ENCODE measurements around the gene SUPT6H.
A peak's percentile ranks its signal among the peaks of the same experiment; 100 is the strongest.
"Not testable (repeated sequence)": the region's sequence is repeated elsewhere in the genome, so short reads cannot be mapped to it uniquely, and the experiment has no call there.

SUPT6H gene

GRCh38 chr17:28648698-28649097, 13.3 kb upstream of the SUPT6H start:
- DNase-seq (ENCODE audit: low spot score): peak; percentile 4

DNA sequence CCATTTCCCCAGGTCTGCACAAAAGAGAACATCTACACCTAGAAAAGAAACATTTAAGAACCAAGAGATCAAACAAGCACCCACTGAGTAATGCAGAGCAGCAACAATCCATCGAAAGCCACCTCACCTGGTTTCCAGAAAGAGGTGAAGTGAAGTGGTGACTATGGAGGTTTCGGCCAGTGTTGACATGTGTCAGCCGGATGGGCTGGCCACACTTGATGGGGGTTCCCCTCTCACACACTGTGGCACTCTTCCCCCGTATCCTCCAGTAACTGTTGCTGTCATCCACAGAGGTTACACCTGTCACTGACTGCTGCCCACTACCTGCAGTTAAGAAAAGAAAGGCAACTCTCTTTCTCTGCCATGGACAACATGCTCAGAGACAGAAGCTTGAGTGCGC, 6.8 kb upstream of the SUPT6H start:
- DNase-seq (ENCODE audit: low spot score): no peak

DNA sequence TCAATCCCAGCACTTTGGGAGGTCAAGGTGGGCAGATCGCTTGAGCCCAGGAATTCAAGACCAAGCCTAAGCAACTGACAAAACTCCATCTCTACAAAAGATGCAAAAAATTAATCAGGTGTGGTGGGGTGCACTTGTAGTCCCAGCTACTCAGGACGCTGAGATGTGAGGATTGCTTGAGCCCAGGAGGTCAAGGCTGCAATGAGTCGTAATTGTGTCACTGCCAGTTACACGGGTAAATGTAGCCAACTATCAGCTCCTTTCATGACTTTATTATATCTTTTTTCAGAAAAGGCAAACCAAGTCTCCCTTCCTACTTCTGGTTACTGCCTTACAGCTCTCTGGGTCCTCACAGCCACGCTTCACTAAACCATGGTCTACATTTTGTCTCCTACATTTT, 4.2 kb upstream of the SUPT6H start:
- DNase-seq (ENCODE audit: low spot score): no peak

DNA sequence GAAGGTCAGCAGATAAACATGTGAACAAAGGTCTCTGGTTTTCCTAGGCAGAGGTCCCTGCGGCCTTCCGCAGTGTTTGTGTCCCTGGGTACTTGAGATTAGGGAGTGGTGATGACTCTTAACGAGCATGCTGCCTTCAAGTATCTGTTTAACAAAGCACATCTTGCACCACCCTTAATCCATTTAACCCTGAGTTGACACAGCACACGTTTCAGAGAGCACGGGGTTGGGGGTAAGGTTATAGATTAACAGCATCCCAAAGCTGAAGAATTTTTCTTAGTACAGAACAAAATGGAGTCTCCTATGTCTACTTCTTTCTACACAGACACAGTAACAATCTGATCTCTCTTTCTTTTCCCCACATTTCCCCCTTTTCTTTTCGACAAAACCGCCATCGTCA, 3.7 kb upstream of the SUPT6H start:
- not testable (repeated sequence) for DNase-seq (ENCODE audit: low spot score)

GRCh38 chr17:28658766-28659496, 3.1 kb upstream of the SUPT6H start:
- not testable (repeated sequence) for DNase-seq (ENCODE audit: low spot score)

DNA sequence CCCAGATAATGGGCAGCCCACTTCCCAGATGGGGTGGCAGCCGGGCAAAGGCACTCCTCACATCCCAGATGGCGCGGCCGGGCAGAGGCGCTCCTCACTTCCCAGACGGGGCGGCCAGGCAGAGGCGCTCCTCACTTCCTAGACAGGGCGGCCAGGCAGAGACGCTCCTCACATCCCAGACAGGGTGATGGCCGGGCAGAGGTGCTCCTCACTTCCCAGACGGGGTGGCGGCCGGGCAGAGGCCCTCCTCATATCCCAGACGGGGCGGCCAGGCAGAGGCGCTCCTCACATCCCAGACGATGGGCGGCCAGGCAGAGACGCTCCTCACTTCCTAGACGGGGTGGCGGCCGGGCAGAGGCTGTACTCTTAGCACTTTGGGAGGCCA, 2.5 kb upstream of the SUPT6H start:
- not testable (repeated sequence) for DNase-seq (ENCODE audit: low spot score)

GRCh38 chr17:28662527-28662829, 473 bp downstream of the SUPT6H start:
- DNase-seq (ENCODE audit: low spot score): no peak

DNA sequence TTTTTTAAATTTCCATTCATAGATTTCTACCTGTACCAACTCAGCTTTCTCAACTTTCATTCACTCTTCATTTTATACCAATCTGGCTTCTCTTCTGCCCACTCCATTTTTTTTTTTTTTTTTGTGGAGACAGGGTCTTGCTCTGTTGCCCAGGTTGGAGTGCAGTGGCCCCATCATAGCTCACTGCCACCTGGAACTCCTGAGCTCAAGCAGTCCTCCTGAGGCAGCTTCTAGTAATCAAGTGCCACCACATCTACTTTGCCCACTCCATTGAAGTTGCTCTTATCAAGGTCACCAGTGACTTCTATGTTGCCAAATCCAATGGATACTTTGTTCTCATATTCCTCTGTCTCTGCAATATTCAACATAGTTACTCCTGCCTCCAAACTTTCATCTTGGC, 1.7 kb downstream of the SUPT6H start:
- no peak for DNase-seq (ENCODE audit: low spot score)

DNA sequence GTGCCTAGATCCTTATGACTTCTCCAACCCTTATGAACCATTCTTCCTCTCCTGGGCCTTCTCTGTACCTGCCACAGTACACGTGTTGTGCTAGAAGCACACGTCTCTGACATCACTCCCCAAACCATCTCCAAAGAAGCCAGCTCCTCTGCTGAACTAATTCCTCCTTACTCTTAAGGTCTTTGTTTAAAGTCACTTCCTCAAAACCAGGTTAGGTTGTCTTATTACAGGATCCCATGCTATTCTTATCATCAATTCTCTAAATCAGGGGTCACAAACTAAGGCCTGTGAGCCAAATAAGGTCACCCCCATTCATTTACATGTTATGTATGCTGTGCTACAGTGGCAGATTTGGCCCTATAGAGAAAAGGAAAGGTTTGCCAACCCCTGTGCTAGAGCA, 4.0 kb downstream of the SUPT6H start:
- DNase-seq (ENCODE audit: low spot score): no peak

- no peak for DNase-seq (ENCODE audit: low spot score)
Observed at GRCh38 chr17:28667870-28668269, 5.9 kb downstream of the SUPT6H start.

- DNase-seq (ENCODE audit: low spot score): no peak
Observed at GRCh38 chr17:28669918-28670317, 7.9 kb downstream of the SUPT6H start.

DNA sequence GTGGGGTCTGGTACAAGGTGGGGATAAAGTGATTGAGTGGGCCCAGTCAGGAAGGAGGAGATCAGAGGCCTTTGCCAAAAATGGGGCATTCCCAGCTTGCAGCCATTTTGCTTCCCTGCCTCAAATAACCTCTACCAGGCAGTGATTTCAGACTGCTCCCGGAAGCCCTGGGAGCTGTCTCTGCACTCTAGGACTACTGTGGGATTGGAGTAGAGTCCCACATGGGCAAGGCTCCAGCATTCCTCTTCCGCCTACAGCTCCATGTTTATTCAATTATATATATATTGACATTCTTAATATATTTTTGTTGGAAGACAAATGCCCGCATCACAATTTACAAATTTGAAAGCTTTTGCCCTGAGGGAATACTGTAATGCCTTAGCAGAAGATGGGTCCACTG, 13.5 kb downstream of the SUPT6H start:
- no peak for DNase-seq (ENCODE audit: low spot score)

- peak; percentile 14 for DNase-seq (ENCODE audit: low spot score)
Observed at GRCh38 chr17:28675980-28676379, 14.0 kb downstream of the SUPT6H start.

DNA sequence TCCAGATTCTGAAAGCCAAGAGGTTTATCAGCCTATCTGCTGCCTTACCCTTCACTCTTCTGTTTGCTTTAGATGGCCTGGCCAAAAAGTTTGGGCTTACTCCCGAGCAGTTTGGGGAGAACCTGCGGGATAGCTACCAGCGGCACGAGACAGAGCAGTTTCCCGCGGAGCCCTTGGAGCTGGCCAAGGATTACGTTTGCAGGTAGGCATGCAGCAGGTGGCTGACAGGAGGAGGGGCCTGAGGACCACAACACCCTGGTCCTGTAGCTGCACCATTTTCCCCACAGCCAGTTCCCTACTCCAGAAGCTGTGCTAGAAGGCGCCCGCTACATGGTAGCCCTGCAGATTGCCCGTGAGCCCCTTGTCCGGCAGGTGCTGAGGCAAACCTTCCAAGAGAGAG, 20.6 kb downstream of the SUPT6H start:
- DNase-seq (ENCODE audit: low spot score): no peak

GRCh38 chr17:28684963-28685362, 23.0 kb downstream of the SUPT6H start:
- DNase-seq (ENCODE audit: low spot score): peak; percentile 56

- DNase-seq (ENCODE audit: low spot score): no peak
Observed at GRCh38 chr17:28685366-28685765, 23.4 kb downstream of the SUPT6H start.

DNA sequence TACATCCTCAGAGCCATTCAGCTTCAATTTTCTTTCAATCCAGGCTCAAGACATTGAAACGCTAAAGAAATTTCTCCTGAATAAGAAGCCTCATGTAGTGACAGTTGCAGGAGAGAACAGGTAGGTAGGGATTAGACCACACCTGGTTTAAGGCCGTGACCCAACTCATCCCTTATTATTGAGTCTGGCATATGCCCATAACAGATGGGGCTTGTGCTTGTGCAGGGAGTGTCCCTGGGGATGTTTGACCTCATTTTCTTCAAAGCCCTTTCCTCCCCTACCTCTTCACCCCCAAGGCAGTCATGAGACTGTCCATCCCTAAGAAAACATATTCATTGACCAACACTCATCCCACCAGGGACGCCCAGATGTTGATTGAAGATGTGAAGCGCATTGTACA, 24.3 kb downstream of the SUPT6H start:
- DNase-seq (ENCODE audit: low spot score): peak; percentile 25

- DNase-seq (ENCODE audit: low spot score): no peak
Observed at GRCh38 chr17:28688481-28688880, 26.5 kb downstream of the SUPT6H start.

- no peak for DNase-seq (ENCODE audit: low spot score)
Observed at GRCh38 chr17:28689011-28689410, 27.0 kb downstream of the SUPT6H start.

DNA sequence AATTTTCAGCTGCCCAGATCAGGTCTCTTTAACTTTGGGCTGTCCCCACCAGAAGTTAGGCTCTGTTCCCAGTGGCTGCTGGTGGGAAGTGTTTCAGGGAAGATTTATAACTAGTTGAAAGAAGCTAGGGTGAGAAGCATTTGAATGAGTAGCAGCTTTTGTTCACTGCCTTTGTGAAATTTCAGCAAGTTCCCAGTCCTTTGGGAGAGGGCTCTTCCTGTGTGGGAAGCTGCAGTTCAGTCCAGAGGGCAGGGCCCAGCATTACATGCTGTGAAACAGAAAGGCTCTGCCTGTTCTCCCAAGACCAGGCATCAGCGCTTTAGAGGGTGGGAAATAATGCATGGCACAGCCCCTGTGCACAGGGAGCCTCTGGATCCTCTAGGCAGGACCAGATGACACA, 31.9 kb downstream of the SUPT6H start:
- DNase-seq (ENCODE audit: low spot score): no peak

DNA sequence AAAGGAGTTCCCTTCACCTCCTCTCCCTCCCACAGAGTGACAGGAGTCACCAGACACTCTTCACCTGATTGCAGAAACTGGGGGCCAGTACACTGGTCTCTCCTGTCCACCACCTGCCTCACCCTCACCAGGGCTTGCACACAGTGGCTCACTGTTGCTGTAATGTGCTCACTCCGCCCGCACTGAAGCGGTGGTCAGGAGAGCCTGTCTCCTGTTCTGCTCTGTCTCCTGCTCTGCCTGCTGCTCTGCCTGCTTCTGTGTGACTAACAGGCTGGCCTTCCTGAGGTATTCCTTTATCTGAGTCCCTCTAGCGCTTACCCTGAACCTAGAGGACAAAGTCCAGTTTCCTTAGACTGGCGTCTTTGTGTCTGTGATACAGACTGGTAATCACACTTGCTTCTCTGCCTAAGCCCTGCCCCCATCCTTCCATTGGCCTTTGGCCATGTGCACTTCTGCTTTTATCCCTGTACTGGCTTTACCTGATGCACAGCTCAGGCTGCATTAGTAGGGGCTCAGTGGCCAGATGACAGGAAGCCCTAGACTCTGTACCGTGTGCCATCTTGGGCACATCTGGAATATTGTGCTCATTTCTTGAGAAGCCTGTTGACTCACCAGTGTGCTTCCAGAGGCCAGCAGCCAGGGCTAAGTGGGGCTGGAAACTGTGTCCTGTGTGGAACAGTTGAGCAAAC, 36.4 kb downstream of the SUPT6H start:
- no peak for DNase-seq (ENCODE audit: low spot score)

GRCh38 chr17:28700278-28700677, 38.3 kb downstream of the SUPT6H start:
- DNase-seq (ENCODE audit: low spot score): no peak

DNA sequence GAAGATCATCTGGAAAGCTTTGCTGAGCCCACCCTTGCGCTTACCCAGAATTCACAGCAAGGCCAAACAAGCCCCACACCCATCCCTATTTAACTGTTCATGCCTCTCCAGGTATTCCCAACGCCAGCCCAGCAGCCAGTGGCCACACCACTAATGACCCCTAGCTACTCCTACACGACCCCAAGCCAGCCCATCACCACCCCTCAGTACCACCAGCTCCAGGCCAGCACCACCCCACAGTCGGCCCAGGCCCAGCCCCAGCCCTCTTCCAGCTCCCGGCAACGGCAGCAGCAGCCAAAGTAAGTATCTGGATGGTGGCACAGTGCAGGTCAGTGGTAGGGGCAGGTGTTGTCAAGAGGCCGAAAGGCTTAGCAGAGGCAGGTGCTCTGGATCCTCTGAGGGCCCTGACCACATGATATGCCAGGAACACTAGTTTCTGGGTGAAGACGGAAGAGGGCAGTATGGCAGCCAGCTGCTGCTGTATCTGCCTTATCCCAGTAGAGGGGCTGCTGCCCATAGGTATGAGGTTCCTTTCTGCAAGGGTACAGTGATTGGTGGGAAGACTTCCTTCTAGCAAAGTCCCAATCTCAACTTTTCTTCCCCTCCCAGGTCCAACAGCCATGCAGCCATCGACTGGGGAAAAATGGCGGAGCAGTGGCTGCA, 39.0 kb downstream of the SUPT6H start:
- no peak for DNase-seq (ENCODE audit: low spot score)
